ENCODE data around the gene F2RL1.

DNA sequence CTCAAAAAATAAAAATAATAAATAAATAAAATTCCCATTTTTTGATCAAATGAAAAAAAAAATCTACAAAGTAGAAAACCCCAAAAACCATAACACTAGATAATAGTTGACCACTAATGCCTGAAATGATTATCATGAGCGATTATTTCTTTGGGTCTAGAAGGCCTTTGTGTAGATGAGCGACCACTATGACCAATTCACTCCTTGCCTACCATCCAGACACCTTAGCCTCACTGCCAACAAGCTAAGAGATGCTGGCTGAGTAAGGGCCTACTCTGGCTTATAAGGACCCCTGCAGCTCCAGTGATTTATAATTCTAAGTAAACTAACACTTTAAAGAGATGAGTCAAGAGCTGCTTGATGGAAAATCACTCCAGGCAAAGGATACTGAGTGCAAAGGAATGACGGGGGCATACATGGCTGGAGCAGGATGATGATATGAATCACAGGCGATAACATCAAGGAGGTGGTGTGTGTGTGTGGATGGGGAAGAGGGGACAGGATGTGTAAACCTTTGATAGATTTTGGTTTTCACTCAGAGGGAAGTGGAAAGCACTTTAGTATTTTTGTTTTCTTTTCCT lies 4.8 kb upstream of the F2RL1 start:
- TF ChIP-seq POLR2A (IDR thresholded peaks at IDR 0.05), result no peak
- TF ChIP-seq, protein P1, sequence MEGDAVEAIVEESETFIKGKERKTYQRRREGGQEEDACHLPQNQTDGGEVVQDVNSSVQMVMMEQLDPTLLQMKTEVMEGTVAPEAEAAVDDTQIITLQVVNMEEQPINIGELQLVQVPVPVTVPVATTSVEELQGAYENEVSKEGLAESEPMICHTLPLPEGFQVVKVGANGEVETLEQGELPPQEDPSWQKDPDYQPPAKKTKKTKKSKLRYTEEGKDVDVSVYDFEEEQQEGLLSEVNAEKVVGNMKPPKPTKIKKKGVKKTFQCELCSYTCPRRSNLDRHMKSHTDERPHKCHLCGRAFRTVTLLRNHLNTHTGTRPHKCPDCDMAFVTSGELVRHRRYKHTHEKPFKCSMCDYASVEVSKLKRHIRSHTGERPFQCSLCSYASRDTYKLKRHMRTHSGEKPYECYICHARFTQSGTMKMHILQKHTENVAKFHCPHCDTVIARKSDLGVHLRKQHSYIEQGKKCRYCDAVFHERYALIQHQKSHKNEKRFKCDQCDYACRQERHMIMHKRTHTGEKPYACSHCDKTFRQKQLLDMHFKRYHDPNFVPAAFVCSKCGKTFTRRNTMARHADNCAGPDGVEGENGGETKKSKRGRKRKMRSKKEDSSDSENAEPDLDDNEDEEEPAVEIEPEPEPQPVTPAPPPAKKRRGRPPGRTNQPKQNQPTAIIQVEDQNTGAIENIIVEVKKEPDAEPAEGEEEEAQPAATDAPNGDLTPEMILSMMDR (IDR thresholded peaks at IDR 0.05), result no peak

Measured in thyroid gland (tissue), 4 donors.